Activated CD8-positive, alpha-beta T cell treated with anti-CD3 and anti-CD28 coated beads for 36 hours (primary cell): ENCODE data around the gene NID2. TPM values are rescaled to one million over a fixed set of nuclear protein-coding genes. Genes with fewer than 3 reads are reported as not detected.

Experiments
- ATAC-seq: fragments of 200-7000 bp; cut with Tn5 transposase; one replicate; pipeline ENCODE4 v1.10.0; 2021; ENCODE audit warnings: mild to moderate bottlenecking, moderate library complexity
- CTCF ChIA-PET: fragments of 350-600 bp; sonication (Branson Sonifier 250); formaldehyde crosslinking; loops from one replicate; lab custom pipeline; 2021; ENCODE audit warnings: antibody characterized with exemption; lab: Charles Lee
- POLR2A ChIA-PET: fragments of 350-600 bp; sonication (Branson Sonifier 250); formaldehyde crosslinking; loops from one replicate; lab custom pipeline; 2021; ENCODE audit warnings: antibody characterized with exemption; lab: Charles Lee
- DNase-seq: peaks from one replicate; pipeline ENCODE4 v3.0.0-alpha.2; 2020
- H3K27ac Mint-ChIP-seq: one replicate; pipeline ENCODE4 v1.8.0; 2021; ENCODE audit warnings: mild to moderate bottlenecking, mixed read lengths
- H3K27me3 Mint-ChIP-seq: one replicate; pipeline ENCODE4 v1.8.0; 2021; ENCODE audit warnings: mixed read lengths
- H3K36me3 Mint-ChIP-seq: one replicate; pipeline ENCODE4 v1.8.0; 2021; ENCODE audit warnings: low read depth, mixed read lengths
- H3K4me1 Mint-ChIP-seq: one replicate; pipeline ENCODE4 v1.8.0; 2021; ENCODE audit warnings: low read depth, mixed read lengths
- H3K4me3 Mint-ChIP-seq: one replicate; pipeline ENCODE4 v1.8.0; 2021; ENCODE audit warnings: mild to moderate bottlenecking, moderate library complexity, mixed read lengths
- H3K9me3 Mint-ChIP-seq: one replicate; pipeline ENCODE4 v1.8.0; 2021; ENCODE audit warnings: mixed read lengths
- intact Hi-C: fragments of 100-400 bp; cut with micrococcal nuclease; formaldehyde crosslinking; loops from one replicate; pipeline ENCODE4 v1.10.0; 2022
- total RNA-seq, 2 experiments: library from RNA; stranded (reverse); gene quantifications; one replicate each; pipeline ENCODE4 v1.2.3, GENCODE V29; 2021
- TF ChIP-seq, protein P1 (sequence below): fragments of 200-600 bp; IDR thresholded peaks from one replicate; pipeline ENCODE4 v1.8.0; 2022; ENCODE audit warnings: antibody characterized with exemption, mild to moderate bottlenecking

NID2 gene
- total RNA-seq, 2 experiments from 2014 or later = 0.29 TPM; not detected in 1

- ATAC-seq (no peak), DNase-seq (no peak)
- intact Hi-C loops = no loop called here
- POLR2A ChIA-PET = no interaction called here
- Mint-ChIP-seq H3K27ac (no peak overlapping the region), H3K9me3 (no peaks in the 10 kb centered on the region), H3K27me3 (no peaks in the 10 kb centered on the region), H3K4me3 (no peak overlapping the region), H3K36me3 (peaks cover 60% of the 10 kb centered on the region), H3K4me1 (peaks cover 2% of the 10 kb centered on the region)
- CTCF ChIA-PET = interaction anchor here (1.0 to 1.1 kb wide), 3 partner anchors 10 to 38 kb away, joined by 3 to 4 read pairs (median 3); no protein-coding TSS in a partner anchor
- TF ChIP-seq, protein P1, sequence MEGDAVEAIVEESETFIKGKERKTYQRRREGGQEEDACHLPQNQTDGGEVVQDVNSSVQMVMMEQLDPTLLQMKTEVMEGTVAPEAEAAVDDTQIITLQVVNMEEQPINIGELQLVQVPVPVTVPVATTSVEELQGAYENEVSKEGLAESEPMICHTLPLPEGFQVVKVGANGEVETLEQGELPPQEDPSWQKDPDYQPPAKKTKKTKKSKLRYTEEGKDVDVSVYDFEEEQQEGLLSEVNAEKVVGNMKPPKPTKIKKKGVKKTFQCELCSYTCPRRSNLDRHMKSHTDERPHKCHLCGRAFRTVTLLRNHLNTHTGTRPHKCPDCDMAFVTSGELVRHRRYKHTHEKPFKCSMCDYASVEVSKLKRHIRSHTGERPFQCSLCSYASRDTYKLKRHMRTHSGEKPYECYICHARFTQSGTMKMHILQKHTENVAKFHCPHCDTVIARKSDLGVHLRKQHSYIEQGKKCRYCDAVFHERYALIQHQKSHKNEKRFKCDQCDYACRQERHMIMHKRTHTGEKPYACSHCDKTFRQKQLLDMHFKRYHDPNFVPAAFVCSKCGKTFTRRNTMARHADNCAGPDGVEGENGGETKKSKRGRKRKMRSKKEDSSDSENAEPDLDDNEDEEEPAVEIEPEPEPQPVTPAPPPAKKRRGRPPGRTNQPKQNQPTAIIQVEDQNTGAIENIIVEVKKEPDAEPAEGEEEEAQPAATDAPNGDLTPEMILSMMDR = no peak
These were observed 62.5 kb downstream of the NID2 start for GRCh38 chr14:52006361-52006760.

DNA sequence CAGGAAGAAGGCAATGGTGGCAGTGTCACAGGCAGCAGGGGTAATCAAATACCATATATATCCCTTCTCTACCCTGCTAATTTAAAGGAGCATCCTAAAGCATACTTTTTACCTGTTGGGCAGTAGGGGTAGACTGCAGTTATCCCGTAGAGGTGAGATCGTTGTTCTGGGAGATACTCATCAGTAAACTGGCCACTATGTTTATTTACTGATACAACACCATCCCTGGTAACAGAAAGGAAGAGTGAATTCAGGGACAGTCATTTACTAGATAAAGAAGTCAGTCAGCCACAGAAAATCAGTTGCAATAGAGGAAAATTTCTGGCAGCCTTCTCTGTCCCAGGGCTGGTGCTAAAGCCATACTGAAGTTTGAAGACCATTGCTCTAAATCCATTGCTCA, 63.2 kb downstream of the NID2 start:
- TF ChIP-seq, protein P1 = no peak
- peaks cover 2% of the 10 kb centered on the region for H3K4me1 Mint-ChIP-seq
- no peak for DNase-seq
- no peak for ATAC-seq
- CTCF ChIA-PET = interaction anchor here (1.1 kb wide), 1 partner anchor 9 kb away, joined by 4 read pairs; no protein-coding TSS in a partner anchor
- intact Hi-C loops = no loop called here
- no peaks in the 10 kb centered on the region for H3K27me3 Mint-ChIP-seq
- POLR2A ChIA-PET = no interaction called here
- no peaks in the 10 kb centered on the region for H3K9me3 Mint-ChIP-seq
- no peak overlapping the region for H3K4me3 Mint-ChIP-seq
- no peak overlapping the region for H3K27ac Mint-ChIP-seq
- peaks cover 57% of the 10 kb centered on the region for H3K36me3 Mint-ChIP-seq

GRCh38 chr14:52003324-52003723, 65.5 kb downstream of the NID2 start:
- Mint-ChIP-seq H3K9me3 (no peaks in the 10 kb centered on the region), H3K27me3 (no peaks in the 10 kb centered on the region), H3K4me1 (peaks cover 2% of the 10 kb centered on the region), H3K36me3 (peaks cover 58% of the 10 kb centered on the region), H3K4me3 (no peak overlapping the region), H3K27ac (no peak overlapping the region)
- ChIA-PET CTCF (no interaction called here), POLR2A (no interaction called here)
- intact Hi-C loops = no loop called here
- ATAC-seq (no peak), DNase-seq (no peak)
- TF ChIP-seq, protein P1 = no peak

DNA sequence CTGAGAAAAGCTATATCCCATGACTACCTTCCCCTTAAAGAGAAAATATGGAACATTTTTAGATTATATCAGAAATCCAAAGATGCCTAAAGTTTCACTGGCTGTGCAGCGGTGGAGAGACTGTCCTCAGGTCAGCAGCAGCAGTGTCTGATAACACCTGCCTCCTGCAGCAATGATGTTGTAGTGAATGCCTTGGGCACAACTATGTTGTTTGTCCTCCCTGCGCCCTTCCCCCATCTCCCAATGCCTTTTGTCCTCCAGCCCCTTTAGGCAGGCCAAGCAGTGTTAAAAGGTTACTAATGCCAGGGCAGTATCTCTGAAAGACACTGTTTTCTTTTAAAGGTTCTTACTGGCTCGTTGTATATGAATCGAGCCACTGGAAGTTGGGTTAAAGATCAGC, 66.3 kb downstream of the NID2 start:
- no peak overlapping the region for H3K4me3 Mint-ChIP-seq
- DNase-seq (no peak), ATAC-seq (no peak)
- CTCF ChIA-PET = interaction anchor here (1.2 kb wide), 1 partner anchor 130 kb away, joined by 5 read pairs; no protein-coding TSS in a partner anchor
- H3K9me3 Mint-ChIP-seq = no peaks in the 10 kb centered on the region
- TF ChIP-seq, protein P1 = no peak
- peaks cover 50% of the 10 kb centered on the region for H3K36me3 Mint-ChIP-seq
- no peaks in the 10 kb centered on the region for H3K27me3 Mint-ChIP-seq
- intact Hi-C loops = no loop called here
- H3K4me1 Mint-ChIP-seq = peaks cover 2% of the 10 kb centered on the region
- POLR2A ChIA-PET = no interaction called here
- H3K27ac Mint-ChIP-seq = peak overlapping the region; percentile 5

GRCh38 chr14:52000696-52001095, 68.2 kb downstream of the NID2 start:
- no peak overlapping the region for H3K27ac Mint-ChIP-seq
- intact Hi-C loops = no loop called here
- no peaks in the 10 kb centered on the region for H3K9me3 Mint-ChIP-seq
- CTCF ChIA-PET = interaction anchor here (0.9 kb wide), 1 partner anchor 150 kb away, joined by 3 read pairs; no protein-coding TSS in a partner anchor
- ATAC-seq = no peak
- H3K4me3 Mint-ChIP-seq = no peak overlapping the region
- TF ChIP-seq, protein P1 = no peak
- H3K36me3 Mint-ChIP-seq = peaks cover 50% of the 10 kb centered on the region
- POLR2A ChIA-PET = no interaction called here
- H3K27me3 Mint-ChIP-seq = no peaks in the 10 kb centered on the region
- H3K4me1 Mint-ChIP-seq = peaks cover 10% of the 10 kb centered on the region
- no peak for DNase-seq
